ENCODE results near the gene IGSF3. TPM values are rescaled to one million over a fixed set of nuclear protein-coding genes. Genes with fewer than 3 reads are reported as not detected.

IGSF3 gene
- polyA plus RNA-seq, 1 donor: 22.1 TPM

- no peak for DNase-seq (ENCODE audit: low read depth)
Observed at GRCh38 chr1:116559304-116559761, 108.2 kb downstream of the IGSF3 start.

DNA sequence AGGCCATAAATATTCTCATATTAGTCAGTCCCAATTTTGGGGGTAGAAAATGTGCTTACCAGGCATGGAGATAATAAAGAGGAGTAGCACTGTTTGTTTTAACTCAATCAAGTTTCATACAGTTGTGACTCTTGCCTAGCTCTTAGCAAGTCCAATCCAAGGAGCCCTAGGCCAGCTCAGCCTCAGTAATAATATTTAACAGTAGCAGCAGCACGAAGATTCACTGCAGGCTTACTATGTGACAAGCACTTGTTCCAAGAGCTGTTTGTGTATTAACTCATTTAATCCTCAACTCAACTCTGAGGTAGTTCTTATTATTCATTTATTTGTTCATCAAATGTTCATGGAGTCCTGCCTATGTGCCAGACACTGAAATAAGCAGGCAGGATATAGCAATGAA, 109.0 kb downstream of the IGSF3 start:
- DNase-seq (ENCODE audit: low read depth): no peak

DNA sequence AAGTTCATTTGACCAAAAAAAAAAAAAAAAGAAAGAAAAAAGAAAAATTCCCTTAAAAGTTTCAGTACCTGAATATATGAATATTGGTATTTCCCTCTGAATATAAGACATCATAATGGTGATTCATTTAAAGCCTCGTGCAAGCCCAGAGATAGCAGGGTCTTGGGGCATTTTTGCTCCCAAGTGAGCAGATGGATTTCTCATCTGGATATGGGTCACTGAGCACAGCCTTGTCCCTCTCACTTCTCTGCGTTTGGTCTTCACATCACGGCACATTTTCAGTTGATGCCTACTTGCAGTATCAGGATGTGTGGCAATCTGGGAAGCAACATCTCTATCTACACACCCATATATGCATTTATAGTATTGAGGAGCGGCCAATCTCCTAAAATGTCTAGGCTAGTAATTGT, 109.4 kb downstream of the IGSF3 start:
- no peak for DNase-seq (ENCODE audit: low read depth)

GRCh38 chr1:116557323-116557878, 110.1 kb downstream of the IGSF3 start:
- no peak for DNase-seq (ENCODE audit: low read depth)

- no peak for DNase-seq (ENCODE audit: low read depth)
Observed at GRCh38 chr1:116556289-116557006, 111.1 kb downstream of the IGSF3 start.

DNA sequence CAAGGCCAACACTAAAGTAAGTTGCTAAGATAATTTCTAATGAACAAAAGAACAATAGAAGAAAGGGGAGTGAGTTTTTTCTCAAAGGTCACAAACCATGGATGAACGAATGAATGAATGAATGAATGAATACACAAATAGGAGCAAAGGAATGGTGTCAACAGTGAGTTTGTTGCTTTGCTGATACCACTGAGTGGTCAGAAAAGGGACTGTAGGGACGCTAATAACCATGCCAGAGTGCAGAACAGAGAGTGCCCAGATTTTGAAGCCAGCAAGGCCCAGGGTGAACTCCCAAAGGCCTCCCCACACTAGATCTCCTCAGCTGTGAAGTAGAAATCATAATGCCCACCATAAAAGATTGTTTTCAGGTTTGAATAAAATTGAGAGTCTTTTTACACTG, 112.6 kb downstream of the IGSF3 start:
- no peak for DNase-seq (ENCODE audit: low read depth)

- DNase-seq (ENCODE audit: low read depth): no peak
Observed at GRCh38 chr1:116553386-116554115, 114.0 kb downstream of the IGSF3 start.

- DNase-seq (ENCODE audit: low read depth): no peak
Observed at GRCh38 chr1:116546354-116546977, 121.1 kb downstream of the IGSF3 start.

GRCh38 chr1:116545359-116545705, 122.2 kb downstream of the IGSF3 start:
- no peak for DNase-seq (ENCODE audit: low read depth)

DNA sequence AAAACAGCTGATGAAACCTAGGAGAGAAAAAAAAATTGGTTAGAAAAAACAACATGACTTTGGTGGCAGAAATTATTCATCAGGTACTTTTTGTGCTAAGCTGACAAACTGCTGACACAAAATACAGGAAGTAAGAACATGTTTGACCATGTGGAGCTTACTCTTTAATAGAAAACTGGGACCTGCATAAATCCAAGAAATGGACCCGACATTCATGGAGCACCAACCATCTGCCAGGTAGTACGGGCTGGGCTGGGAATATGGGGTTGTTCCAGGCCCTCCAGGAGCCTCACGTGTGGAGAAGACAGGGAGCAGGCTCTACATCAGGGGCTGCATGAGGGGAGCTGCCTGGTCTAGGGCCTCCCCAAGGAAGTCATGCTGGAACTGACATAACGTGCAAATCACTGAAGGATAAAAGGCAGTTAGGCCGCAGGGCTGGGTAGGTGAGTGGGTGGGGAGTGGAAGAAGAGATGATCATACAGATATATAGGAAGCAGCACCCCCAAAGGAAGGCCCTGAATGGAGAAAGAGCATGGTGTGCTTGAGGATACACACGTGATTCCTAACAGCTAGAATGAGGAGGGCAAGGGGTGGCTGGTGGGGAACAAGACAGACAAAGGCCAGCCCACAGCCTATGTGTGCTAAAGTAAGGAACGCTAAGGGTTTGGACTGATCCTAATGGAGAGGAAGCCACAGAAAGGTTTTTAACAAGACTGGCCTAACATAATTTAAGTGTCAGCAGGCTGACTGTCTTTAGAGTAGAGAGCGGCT, 122.8 kb downstream of the IGSF3 start:
- no peak for DNase-seq (ENCODE audit: low read depth)

- DNase-seq (ENCODE audit: low read depth): no peak
Observed at GRCh38 chr1:116540088-116540487, 127.4 kb downstream of the IGSF3 start.

DNA sequence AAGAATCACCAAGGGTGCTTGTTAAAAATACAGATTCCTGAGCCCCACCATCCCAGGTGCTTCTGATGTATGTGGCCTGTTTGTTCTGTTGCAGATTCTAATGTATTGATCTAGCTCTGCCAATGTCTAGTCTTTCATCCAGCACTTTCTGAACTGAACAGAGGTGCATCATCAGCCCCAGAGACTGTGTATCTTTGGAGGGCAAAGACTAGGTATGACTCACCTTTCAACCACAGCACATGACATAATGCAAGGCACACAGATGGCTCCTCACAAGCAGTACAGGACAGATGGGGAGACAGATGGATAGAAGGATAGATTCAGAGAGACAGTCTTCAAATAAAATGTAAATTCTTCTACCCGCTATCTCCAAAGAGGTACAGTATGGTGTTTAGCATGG, 129.0 kb downstream of the IGSF3 start:
- DNase-seq (ENCODE audit: low read depth): no peak

- DNase-seq (ENCODE audit: low read depth): no peak
Observed at GRCh38 chr1:116537898-116538297, 129.6 kb downstream of the IGSF3 start.

DNA sequence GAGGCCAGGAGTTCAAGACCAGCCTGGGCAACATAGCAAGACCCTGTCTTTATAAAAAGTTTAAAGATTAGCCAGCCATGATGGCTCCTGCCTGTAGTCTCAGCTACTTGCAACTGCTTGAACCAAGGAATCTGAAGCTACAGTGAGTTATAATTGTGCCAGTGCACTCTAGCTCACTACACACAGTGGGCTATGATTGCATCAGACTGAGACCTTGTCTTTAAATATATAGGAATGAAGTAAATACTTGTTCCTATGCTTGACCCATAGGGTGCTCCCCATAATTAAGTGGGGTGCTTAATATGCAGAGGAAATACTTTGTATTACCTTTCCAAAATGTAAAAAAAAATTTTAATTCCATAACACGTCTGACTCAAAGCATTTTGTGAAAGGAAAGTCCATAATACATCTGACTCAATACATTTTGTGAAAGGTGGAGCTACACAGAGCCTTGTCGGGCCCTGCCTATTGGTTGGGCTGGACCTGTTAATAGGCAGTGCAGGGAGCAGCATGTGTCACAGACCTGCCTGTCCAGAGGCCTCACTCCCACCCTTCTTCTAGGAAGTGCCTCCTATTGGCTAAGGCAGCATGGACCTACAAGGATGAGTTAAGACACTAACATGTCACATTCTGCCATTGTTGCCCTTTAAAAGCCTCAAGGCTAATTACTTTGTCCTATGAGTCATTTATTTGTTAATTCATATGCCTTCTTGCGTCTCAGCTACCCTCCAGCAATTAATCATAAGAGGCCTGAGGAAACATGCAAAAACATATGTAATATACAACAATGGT, 130.3 kb downstream of the IGSF3 start:
- no peak for DNase-seq (ENCODE audit: low read depth)

GRCh38 chr1:116534014-116534739, 133.4 kb downstream of the IGSF3 start:
- no peak for DNase-seq (ENCODE audit: low read depth)

- no peak for DNase-seq (ENCODE audit: low read depth)
Observed at GRCh38 chr1:116533429-116533820, 134.1 kb downstream of the IGSF3 start.

DNA sequence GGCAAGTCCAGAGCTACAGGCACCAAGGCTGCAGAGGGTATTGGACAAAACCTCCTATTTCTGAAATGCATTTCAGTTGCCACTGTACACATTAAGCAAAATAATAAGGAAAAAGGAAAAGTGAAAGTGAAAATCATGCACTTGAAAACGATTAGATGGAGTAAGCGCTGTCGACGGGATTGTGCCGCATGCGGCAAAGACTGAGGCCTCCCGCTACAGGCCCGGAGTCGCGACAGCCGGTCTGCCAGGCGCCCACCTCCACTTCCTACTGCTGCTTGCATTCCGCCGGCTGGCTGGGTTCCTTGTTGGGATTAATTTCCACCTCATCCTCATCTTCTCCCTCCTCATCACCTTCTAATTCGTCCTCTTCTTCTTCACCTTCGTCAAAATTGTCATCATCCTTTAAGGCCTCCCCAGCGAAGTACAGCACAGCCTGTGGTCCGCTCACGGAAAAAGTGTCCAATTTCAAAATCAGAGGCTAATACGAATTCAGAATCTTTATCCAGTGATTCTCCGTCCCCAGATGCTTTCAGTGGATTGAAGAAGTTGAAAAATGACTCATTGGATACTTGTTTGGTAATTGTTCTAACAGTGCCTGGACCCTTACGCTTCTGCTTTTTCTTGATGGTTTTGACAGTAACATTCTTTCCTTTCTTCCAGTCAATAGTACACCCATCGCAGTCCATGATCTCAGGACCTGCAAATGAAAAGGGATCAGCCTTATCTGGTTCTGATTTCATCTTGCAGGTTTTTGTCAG, 134.7 kb downstream of the IGSF3 start:
- DNase-seq (ENCODE audit: low read depth): no peak

- no peak for DNase-seq (ENCODE audit: low read depth)
Observed at GRCh38 chr1:116531917-116532316, 135.6 kb downstream of the IGSF3 start.

DNA sequence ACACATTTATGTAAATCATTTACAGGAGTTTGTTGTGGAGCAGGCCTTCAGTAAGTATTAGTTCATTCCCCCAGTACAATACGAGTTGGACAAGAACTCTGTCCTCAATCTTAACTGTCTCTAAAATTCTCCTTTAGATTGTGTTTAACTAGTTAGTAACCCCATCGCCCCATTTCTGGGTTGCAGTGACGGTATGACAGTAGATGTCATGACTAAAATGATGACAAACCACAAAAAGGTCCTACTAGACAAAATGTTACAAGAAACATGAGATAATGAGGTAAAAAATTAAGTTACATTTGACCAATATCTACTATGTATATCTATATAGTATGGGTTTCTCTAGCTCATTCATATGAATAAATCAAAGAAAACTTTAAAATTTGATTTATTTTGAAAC, 137.9 kb downstream of the IGSF3 start:
- no peak for DNase-seq (ENCODE audit: low read depth)

- no peak for DNase-seq (ENCODE audit: low read depth)
Observed at GRCh38 chr1:116529199-116529631, 138.3 kb downstream of the IGSF3 start.
